ENCODE data around the gene NBR1.
"Not testable (repeated sequence)": the region's sequence is repeated elsewhere in the genome, so short reads cannot be mapped to it uniquely, and the experiment has no call there.

Gene NBR1

GRCh38 chr17:43159957-43160356 is 11.1 kb upstream of the NBR1 start:
- DNase-seq: not testable (repeated sequence)

- not testable (repeated sequence) for DNase-seq
Observed at GRCh38 chr17:43165971-43166370, 5.0 kb upstream of the NBR1 start.

GRCh38 chr17:43169561-43170139 is 1.4 kb upstream of the NBR1 start:
- peak; percentile 47 for DNase-seq

- peak; percentile 88 for DNase-seq
Observed at GRCh38 chr17:43170140-43170765, 761 bp upstream of the NBR1 start.

GRCh38 chr17:43171586-43172487 is 823 bp downstream of the NBR1 start:
- DNase-seq: peak; percentile 45

GRCh38 chr17:43175213-43176118 is 4.5 kb downstream of the NBR1 start:
- no peak for DNase-seq

- DNase-seq: no peak
Observed at GRCh38 chr17:43176119-43176570, 5.1 kb downstream of the NBR1 start.

- no peak for DNase-seq
Observed at GRCh38 chr17:43183921-43184320, 12.9 kb downstream of the NBR1 start.

GRCh38 chr17:43186656-43187055 is 15.6 kb downstream of the NBR1 start:
- not testable (repeated sequence) for DNase-seq

- no peak for DNase-seq
Observed at GRCh38 chr17:43193251-43193650, 22.2 kb downstream of the NBR1 start.

- no peak for DNase-seq
Observed at GRCh38 chr17:43199633-43200032, 28.6 kb downstream of the NBR1 start.

- no peak for DNase-seq
Observed at GRCh38 chr17:43200127-43200526, 29.1 kb downstream of the NBR1 start.

- not testable (repeated sequence) for DNase-seq
Observed at GRCh38 chr17:43203013-43203412, 32.0 kb downstream of the NBR1 start.

- DNase-seq: no peak
Observed at GRCh38 chr17:43210576-43210975, 39.6 kb downstream of the NBR1 start.

GRCh38 chr17:43211123-43211479 is 40.1 kb downstream of the NBR1 start:
- DNase-seq: no peak

- DNase-seq: peak; percentile 82
Observed at GRCh38 chr17:43211480-43212402, 40.7 kb downstream of the NBR1 start, which contains the start of gene TMEM106A. TMEM106A (plus strand) TSS chr17:43211875; CDS start chr17:43213042, 1,167 bp downstream.

- DNase-seq: no peak
Observed at GRCh38 chr17:43212641-43213490, 41.9 kb downstream of the NBR1 start.

GRCh38 chr17:43213545-43213944 is 42.5 kb downstream of the NBR1 start:
- no peak for DNase-seq

- DNase-seq: no peak
Observed at GRCh38 chr17:43215341-43215740, 44.3 kb downstream of the NBR1 start.

- no peak for DNase-seq
Observed at GRCh38 chr17:43216369-43216761, 45.4 kb downstream of the NBR1 start.

Data from stimulated activated CD8-positive, alpha-beta memory T cell treated with anti-CD3 and anti-CD28 coated beads, Interleukin-4, amount 100 ng/mL, for 48 hours (primary cell).